Stomach (tissue), 9 donors: ENCODE results near the gene FBXW7. TPM values are rescaled to one million over a fixed set of nuclear protein-coding genes. Genes with fewer than 3 reads are reported as not detected.

Experiments
- DNase-seq, 2 donors: peaks; one replicate each; pipeline versions ENCODE4 v3.0.0 to v3.0.0-alpha.2; 2013 to 2019
- H3K27ac ChIP-seq, 5 donors: fragments of 200-600 bp in 4 of 5; sonication (generic) in 4 of 5; one replicate each; pipeline ENCODE4 v1.5.1; 2013 to 2019; ENCODE audit warnings: mild to moderate bottlenecking in 1 of 5, moderate library complexity in 1 of 5
- H3K27me3 ChIP-seq, 3 donors: fragments of 200-600 bp; sonication (generic); one replicate each; pipeline ENCODE4 v1.5.1; 2017 to 2019; ENCODE audit warnings: mixed run types in 1 of 3
- H3K36me3 ChIP-seq, 4 donors: fragments of 200-600 bp; sonication (generic); 1 replicate in 3 of 4; 2 replicates in 1 of 4; pipeline ENCODE4 v1.5.1; 2016 to 2019
- H3K4me1 ChIP-seq, 4 donors: fragments of 200-600 bp; sonication (generic); one replicate each; pipeline ENCODE4 v1.5.1; 2016 to 2019
- H3K4me3 ChIP-seq, 4 donors: fragments of 200-600 bp; sonication (generic) in 3 of 4; one replicate each; pipeline ENCODE4 v1.5.1; 2016 to 2019; ENCODE audit warnings: mild to moderate bottlenecking in 1 of 4
- H3K9me3 ChIP-seq, 4 donors: fragments of 200-600 bp; sonication (generic); one replicate each; pipeline ENCODE4 v1.5.1; 2016 to 2019
- EP300 ChIP-seq: sonication (generic); formaldehyde crosslinking; IDR thresholded peaks from one replicate; pipeline ENCODE4 v1.6.1; 2017; ENCODE audit warnings: antibody characterized with exemption
- POLR2A ChIP-seq, 4 donors: fragments of 450-650 bp; IDR thresholded peaks; one replicate each; pipeline ENCODE4 v1.6.1; 2016; ENCODE audit warnings: antibody characterized with exemption in 4 of 4, control low read depth in 2 of 4, mild to moderate bottlenecking in 1 of 4, moderate library complexity in 1 of 4
- POLR2AphosphoS5 ChIP-seq, 3 donors: sonication (generic); formaldehyde crosslinking; IDR thresholded peaks; one replicate each; pipeline ENCODE4 v1.6.1; 2016; ENCODE audit warnings: antibody characterized with exemption in 3 of 3
- WGBS, 5 donors: extraction: QIAGEN DNeasy Blood & Tissue Kit in 3 of 5; methylation state at CpG; one replicate each; pipeline versions ENCODE4 v1.1.5 to v1.1.7; 2013 to 2018; 5-methylcytosine and 5-hydroxymethylcytosine counted together
- intact Hi-C: fragments of 100-400 bp; cut with DNase I; formaldehyde crosslinking; loops from one replicate; pipeline ENCODE4 v1.15.1; 2023; ENCODE audit warnings: low total_unique reads
- polyA plus RNA-seq, 3 donors: library from polyadenylated mRNA; stranded (reverse); fragments of 200-250 nt; gene quantifications; one replicate each; pipeline ENCODE4 v1.2.3, GENCODE V29; 2013
- total RNA-seq, 5 donors: library from RNA; depleted of rRNA; stranded (reverse); fragments of >200 nt; gene quantifications; one replicate each; pipeline versions ENCODE4 v1.1.0 to v1.2.3, GENCODE V29; 2014 to 2016
- TF ChIP-seq, protein P1 (sequence below), 7 experiments: fragments of 450-650 bp in 4 of 7; fragments of 200-600 bp in 3 of 7; sonication (generic) in 3 of 7; IDR thresholded peaks; one replicate each; pipeline ENCODE4 v1.5.1; 2016 to 2019; ENCODE audit warnings: antibody characterized with exemption in 7 of 7, control low read depth in 2 of 7, mild to moderate bottlenecking in 1 of 7
- donor health status: healthy with polysubstance abuse.
- donor health status: Bipolar disorder and iron deficiency.
- donor health status: healthy.

The FBXW7 gene
- total and polyA plus RNA-seq, 8 donors: 8.7 to 119 (median 25.1) TPM

- 75 to 86% (median 85%) methylated on average over 11 of the region's 11 CpGs for WGBS, 5 donors
- intact Hi-C loops: no loop called here
- Histone ChIP-seq H3K4me1 (peaks cover 0 to 22% (median 13%) of the 10 kb centered on the region in 4 donors), H3K9me3 (no peaks in the 10 kb centered on the region), H3K36me3 (no peaks in the 10 kb centered on the region), H3K4me3 (no peak overlapping the region), H3K27me3 (no peaks in the 10 kb centered on the region), H3K27ac (no peak overlapping the region)
- TF ChIP-seq, protein P1, sequence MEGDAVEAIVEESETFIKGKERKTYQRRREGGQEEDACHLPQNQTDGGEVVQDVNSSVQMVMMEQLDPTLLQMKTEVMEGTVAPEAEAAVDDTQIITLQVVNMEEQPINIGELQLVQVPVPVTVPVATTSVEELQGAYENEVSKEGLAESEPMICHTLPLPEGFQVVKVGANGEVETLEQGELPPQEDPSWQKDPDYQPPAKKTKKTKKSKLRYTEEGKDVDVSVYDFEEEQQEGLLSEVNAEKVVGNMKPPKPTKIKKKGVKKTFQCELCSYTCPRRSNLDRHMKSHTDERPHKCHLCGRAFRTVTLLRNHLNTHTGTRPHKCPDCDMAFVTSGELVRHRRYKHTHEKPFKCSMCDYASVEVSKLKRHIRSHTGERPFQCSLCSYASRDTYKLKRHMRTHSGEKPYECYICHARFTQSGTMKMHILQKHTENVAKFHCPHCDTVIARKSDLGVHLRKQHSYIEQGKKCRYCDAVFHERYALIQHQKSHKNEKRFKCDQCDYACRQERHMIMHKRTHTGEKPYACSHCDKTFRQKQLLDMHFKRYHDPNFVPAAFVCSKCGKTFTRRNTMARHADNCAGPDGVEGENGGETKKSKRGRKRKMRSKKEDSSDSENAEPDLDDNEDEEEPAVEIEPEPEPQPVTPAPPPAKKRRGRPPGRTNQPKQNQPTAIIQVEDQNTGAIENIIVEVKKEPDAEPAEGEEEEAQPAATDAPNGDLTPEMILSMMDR (IDR thresholded peaks at IDR 0.05): no peak
- TF ChIP-seq POLR2A (IDR thresholded peaks at IDR 0.05): no peak
- no peak for TF ChIP-seq EP300
- no peak for TF ChIP-seq POLR2AphosphoS5 (IDR thresholded peaks at IDR 0.05)
- no peak for DNase-seq
These were observed 43.3 kb upstream of the FBXW7 start for GRCh38 chr4:152579107-152579764.

GRCh38 chr4:152578670-152579069 is 42.8 kb upstream of the FBXW7 start:
- DNase-seq: no peak
- H3K9me3 ChIP-seq: no peaks in the 10 kb centered on the region
- no peaks in the 10 kb centered on the region for H3K27me3 ChIP-seq
- 47 to 58% (median 53%) methylated on average over 1 of the region's 1 CpG for WGBS, 5 donors
- TF ChIP-seq POLR2AphosphoS5 (IDR thresholded peaks at IDR 0.05): no peak
- no peak for TF ChIP-seq EP300
- no peak for TF ChIP-seq POLR2A (IDR thresholded peaks at IDR 0.05)
- TF ChIP-seq, protein P1 (IDR thresholded peaks at IDR 0.05): no peak
- peaks cover 0 to 22% (median 13%) of the 10 kb centered on the region in 4 donors for H3K4me1 ChIP-seq
- no peak overlapping the region for H3K27ac ChIP-seq
- intact Hi-C loops: no loop called here
- no peak overlapping the region for H3K4me3 ChIP-seq
- H3K36me3 ChIP-seq: no peaks in the 10 kb centered on the region

GRCh38 chr4:152577708-152578396 is 42.0 kb upstream of the FBXW7 start:
- TF ChIP-seq, protein P1 (IDR thresholded peaks at IDR 0.05): no peak
- TF ChIP-seq POLR2AphosphoS5 (IDR thresholded peaks at IDR 0.05) (no peak), POLR2A (IDR thresholded peaks at IDR 0.05) (no peak), EP300 (no peak)
- H3K27me3 ChIP-seq: no peaks in the 10 kb centered on the region
- no peaks in the 10 kb centered on the region for H3K9me3 ChIP-seq
- H3K4me3 ChIP-seq: no peak overlapping the region
- no peaks in the 10 kb centered on the region for H3K36me3 ChIP-seq
- 33 to 55% (median 50%) methylated on average over 6 of the region's 6 CpGs for WGBS, 5 donors
- DNase-seq: no peak
- intact Hi-C loops: no loop called here
- H3K27ac ChIP-seq: no peak overlapping the region
- H3K4me1 ChIP-seq: peaks cover 0 to 22% (median 13%) of the 10 kb centered on the region in 4 donors

DNA sequence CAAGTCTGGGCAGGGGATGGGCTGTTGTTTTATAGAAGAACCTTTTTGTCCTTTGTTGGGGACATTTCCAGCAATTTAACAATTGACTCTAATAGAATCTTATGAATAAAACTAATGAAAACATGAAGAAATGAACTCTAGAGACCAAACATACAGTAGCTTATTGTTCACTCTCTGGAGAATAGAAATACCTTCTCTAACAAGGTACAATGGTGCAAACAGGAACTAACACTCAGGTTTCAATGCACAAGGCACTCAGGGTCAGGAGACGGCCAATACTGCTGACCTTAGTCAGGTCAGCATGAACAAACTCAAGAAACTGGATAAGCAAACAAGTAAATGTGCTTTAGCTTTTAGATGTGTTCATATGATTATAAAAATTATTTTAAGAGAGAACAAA is 39.6 kb upstream of the FBXW7 start:
- no peaks in the 10 kb centered on the region for H3K9me3 ChIP-seq
- TF ChIP-seq POLR2AphosphoS5 (IDR thresholded peaks at IDR 0.05) (peak in 1 of 3 donors; percentile 17), POLR2A (IDR thresholded peaks at IDR 0.05) (no peak), EP300 (no peak)
- TF ChIP-seq, protein P1 (IDR thresholded peaks at IDR 0.05): no peak
- H3K27ac ChIP-seq: peak overlapping the region in 3 of 5 donors; percentile 9 to 42 (median 27)
- H3K27me3 ChIP-seq: no peaks in the 10 kb centered on the region
- H3K36me3 ChIP-seq: no peaks in the 10 kb centered on the region
- WGBS, 5 donors: 38 to 52% (median 39%) methylated on average over 1 of the region's 1 CpG
- DNase-seq: peak; percentile 47 to 51
- intact Hi-C loops: no loop called here
- no peak overlapping the region for H3K4me3 ChIP-seq
- H3K4me1 ChIP-seq: peaks cover 0 to 21% (median 11%) of the 10 kb centered on the region in 4 donors
